B cell (primary cell): ENCODE results near the gene ATXN1.

ENCODE experiments used
- CTCF ChIP-seq: fragments of 200-600 bp; IDR thresholded peaks from one replicate; pipeline ENCODE4 v1.8.0; 2022; ENCODE audit warnings: antibody characterized with exemption, mild to moderate bottlenecking
- EZH2 ChIP-seq: IDR thresholded peaks from 2 replicates; pipeline ENCODE4 v1.6.1; 2012; ENCODE audit warnings: borderline replicate concordance, low read depth, mild to moderate bottlenecking, moderate library complexity, low read length; ENCODE audit not compliant: insufficient read depth, poor library complexity, severe bottlenecking

DNA sequence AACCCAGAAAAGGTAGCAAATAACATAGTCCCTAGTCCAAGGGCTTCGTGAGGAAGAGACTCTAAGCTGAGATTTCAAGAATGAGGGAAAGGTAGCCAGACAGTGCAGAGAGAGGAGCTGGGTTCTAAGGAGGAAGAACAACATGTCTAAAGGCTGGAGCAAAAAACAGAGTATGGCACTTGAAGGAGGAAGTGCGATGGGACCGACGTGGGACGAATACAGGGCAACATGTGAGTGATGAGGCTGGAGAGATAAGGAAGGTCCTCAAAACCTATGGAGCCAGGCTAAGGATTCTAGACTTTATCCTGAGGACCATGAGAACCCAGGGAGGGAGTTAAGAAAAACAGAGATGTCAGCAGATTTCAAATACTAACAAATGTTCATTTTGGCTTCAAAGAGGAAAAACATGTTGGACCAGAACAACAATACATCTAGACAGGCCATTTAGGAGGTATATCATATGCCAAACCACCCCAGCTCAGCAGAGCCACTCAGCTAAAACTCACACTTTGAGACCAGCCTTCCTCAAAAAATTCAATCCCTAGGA is 17.5 kb downstream of the ATXN1 start:
- no peak for TF ChIP-seq CTCF
- no peak for TF ChIP-seq EZH2
